GM18508 (cell line): Measurements from ENCODE around the gene NUAK2.

Experiments
- ATAC-seq: cut with Tn5 transposase; IDR thresholded peaks from one replicate; pipeline ENCODE4 v1.9.1; 2021; ENCODE audit warnings: moderate number of reproducible peaks; ENCODE audit not compliant: insufficient read depth, unreplicated experiment

The NUAK2 gene

GRCh38 chr1:205260948-205261732 is 60.4 kb downstream of the NUAK2 start:
- ATAC-seq, result no peak

- ATAC-seq, result no peak
Observed at GRCh38 chr1:205259998-205260397, 61.5 kb downstream of the NUAK2 start.

GRCh38 chr1:205259324-205259832 is 62.2 kb downstream of the NUAK2 start:
- no peak for ATAC-seq

- no peak for ATAC-seq
Observed at GRCh38 chr1:205258719-205259118, 62.8 kb downstream of the NUAK2 start.

- no peak for ATAC-seq
Observed at GRCh38 chr1:205258261-205258691, 63.3 kb downstream of the NUAK2 start.

GRCh38 chr1:205257735-205258134 is 63.8 kb downstream of the NUAK2 start:
- ATAC-seq, result no peak

- no peak for ATAC-seq
Observed at GRCh38 chr1:205256951-205257625, 64.5 kb downstream of the NUAK2 start.

- no peak for ATAC-seq
Observed at GRCh38 chr1:205255941-205256780, 65.4 kb downstream of the NUAK2 start.
